K562 (cell line): Measurements from ENCODE around the gene SPEG. TPM values are rescaled to one million over a fixed set of nuclear protein-coding genes. Genes with fewer than 3 reads are reported as not detected.

Source experiments
- ATF4 ChIP-seq: fragments of 450-650 bp; formaldehyde crosslinking; IDR thresholded peaks from 2 replicates; pipeline ENCODE4 v1.4.0; 2022; ENCODE audit warnings: mild to moderate bottlenecking, moderate library complexity
- CBFA2T2 ChIP-seq: fragments of 450-650 bp; conservative IDR thresholded peaks from 2 replicates; pipeline ENCODE4 v1.6.1; 2017; ENCODE audit warnings: mild to moderate bottlenecking
- CBX2 ChIP-seq: fragments of 200-600 bp; sonication (generic); IDR thresholded peaks from one replicate; pipeline ENCODE4 v1.6.1; 2012; ENCODE audit warnings: mild to moderate bottlenecking, low read length, inconsistent platforms; ENCODE audit not compliant: insufficient read depth, poor library complexity, severe bottlenecking
- ETV6 ChIP-seq, 3 experiments: fragments of 150-350 bp in 1 of 3; sonication (generic) in 1 of 3; formaldehyde crosslinking in 1 of 3; IDR thresholded peaks; 2 replicates each; pipeline versions ENCODE4 v1.6.1 to v1.8.0; 2014 to 2022; ENCODE audit warnings: borderline replicate concordance in 2 of 3, low read depth in 2 of 3, antibody characterized with exemption in 1 of 3, low read length in 1 of 3, mild to moderate bottlenecking in 1 of 3, missing genetic modification reagents in 1 of 3
- FOXP4 ChIP-seq: sonication (generic); formaldehyde crosslinking; IDR thresholded peaks from 2 replicates; pipeline ENCODE4 v1.8.0; 2022; ENCODE audit warnings: mild to moderate bottlenecking, missing genetic modification reagents, borderline replicate concordance
- MAX ChIP-seq: sonication (generic); formaldehyde crosslinking; IDR thresholded peaks from 2 replicates; pipeline ENCODE4 v1.9.0; 2022; ENCODE audit warnings: mild to moderate bottlenecking, missing genetic modification reagents
- NFXL1 ChIP-seq: fragments of 450-650 bp; formaldehyde crosslinking; IDR thresholded peaks from 2 replicates; pipeline ENCODE4 v1.4.0; 2021; ENCODE audit warnings: mild to moderate bottlenecking
- RERE ChIP-seq: sonication (generic); formaldehyde crosslinking; IDR thresholded peaks from 2 replicates; pipeline ENCODE4 v1.8.0; 2023; ENCODE audit warnings: missing genetic modification reagents, mild to moderate bottlenecking, borderline replicate concordance
- SRSF3 ChIP-seq: fragments of 200-400 bp; formaldehyde crosslinking; IDR thresholded peaks from 2 replicates; pipeline ENCODE4 v1.6.1; 2016; ENCODE audit warnings: mild to moderate bottlenecking, low read length, moderate library complexity; ENCODE audit not compliant: insufficient read depth
- TCF15 ChIP-seq: fragments of 250-450 bp; sonication (Bioruptor Pico); IDR thresholded peaks from 2 replicates; pipeline ENCODE4 v1.8.0; 2022; ENCODE audit warnings: moderate library complexity, mild to moderate bottlenecking, inconsistent platforms
- ZBED1 ChIP-seq: IDR thresholded peaks from 2 replicates; pipeline ENCODE4 v1.6.1; 2014
- ZNF316 ChIP-seq: fragments of 450-650 bp; IDR thresholded peaks from 2 replicates; pipeline ENCODE4 v1.6.1; 2016
- ZNF436 ChIP-seq: fragments of 250-450, 450-650 bp; sonication (Bioruptor Pico); formaldehyde crosslinking; IDR thresholded peaks from 2 replicates; pipeline ENCODE4 v1.7.0; 2020; ENCODE audit warnings: mild to moderate bottlenecking
- ZNF511 ChIP-seq: sonication (generic); formaldehyde crosslinking; IDR thresholded peaks from 2 replicates; pipeline ENCODE4 v1.8.0; 2022; ENCODE audit warnings: mild to moderate bottlenecking, missing genetic modification reagents
- polyA plus RNA-seq, 8 experiments: library from polyadenylated mRNA; depleted of rRNA in 4 of 8; stranded (reverse) in 5 of 8; unstranded in 3 of 8; fragments of >200 nt; fragmentation: Nextera tagmentation in 2 of 8; fragmentation: Illumina TruSeq in 1 of 8; extraction: Ambion mirVana in 2 of 8; extraction: Trizol in 1 of 8; gene quantifications; 2 replicates each; pipeline versions ENCODE4 v1.2.1 to v1.2.3, GENCODE V29; 2011 to 2014; ENCODE audit warnings: inconsistent platforms in 1 of 8, missing spikeins in 1 of 8
- total RNA-seq, 7 experiments: library from RNA; depleted of rRNA in 6 of 7; stranded (reverse); fragments of >200 nt in 6 of 7; fragmentation: Illumina TruSeq in 2 of 7; extraction: Trizol in 2 of 7; gene quantifications; 2 replicates each; pipeline versions ENCODE4 v1.2.1 to v1.2.3, GENCODE V29; 2011 to 2021; ENCODE audit warnings: low replicate concordance in 1 of 7

The SPEG gene
- total and polyA plus RNA-seq, 9 of the 15 experiments (the other 6 are each of a cell fraction or from before 2014, with no cell fraction given), result 0.49 to 8.7 (median 3.0) TPM

- TF ChIP-seq TCF15 (no peak), RERE (CRISPR knock-in tag) (no peak), ZNF436 (CRISPR knock-in tag) (no peak), CBX2 (no peak), SRSF3 (no peak), NFXL1 (CRISPR knock-in tag) (no peak), ZNF511 (CRISPR knock-in tag) (peak; percentile 42; the same call in 1 of the 2 replicates), CBFA2T2 (peak; percentile 94), FOXP4 (no peak), ZNF316 (peak; percentile 11; the same call in 1 of the 2 replicates), ETV6 (IDR thresholded peaks at IDR 0.05; ENCODE audit: borderline replicate concordance in 1 of 2, low read depth in 2 of 2, low read length in 1 of 2) (no peak), ETV6 (CRISPR knock-in tag; IDR thresholded peaks at IDR 0.05; ENCODE audit: borderline replicate concordance) (no peak), ATF4 (CRISPR knock-in tag) (peak; percentile 65), ZBED1 (no peak), MAX (peak; percentile 96)
Observed at GRCh38 chr2:219514196-219514761, 79.6 kb downstream of the SPEG start, which contains the start of gene ASIC4 (continued).
